ENCODE results near the gene TOX2. TPM values are rescaled to one million over a fixed set of nuclear protein-coding genes. Genes with fewer than 3 reads are reported as not detected.

TOX2 gene
- total RNA-seq, 1 donor from 2014 or later: 0.16 TPM

- H3K4me3 Mint-ChIP-seq (ENCODE audit: unreplicated experiment): no peak overlapping the region
- Histone ChIP-seq H4K20me1 (ENCODE audit: insufficient read depth, low read length) (no peaks in the 10 kb centered on the region), H3K27ac (ENCODE audit: low read depth, low read length) (no peak overlapping the region), H3K27me3 (ENCODE audit: insufficient read depth, low read length) (no peaks in the 10 kb centered on the region), H3K4me2 (ENCODE audit: low read length) (no peak overlapping the region), H3K9ac (ENCODE audit: low read length) (no peak overlapping the region), H3K9me3 (ENCODE audit: insufficient read depth, low read depth, low read length) (no peaks in the 10 kb centered on the region), H3K36me3 (ENCODE audit: insufficient read depth, low read length) (no peaks in the 10 kb centered on the region), H2AFZ (ENCODE audit: low read depth, low read length) (no peak overlapping the region), H3K79me2 (ENCODE audit: insufficient read depth, low read length) (no peaks in the 10 kb centered on the region), H3K4me3 (ENCODE audit: insufficient read depth, low read depth, low read length) (no peak overlapping the region), H3K4me1 (ENCODE audit: insufficient read depth, low read length) (peaks cover 6% of the 10 kb centered on the region)
- peaks cover 5% of the 10 kb centered on the region for H3K4me1 Mint-ChIP-seq (ENCODE audit: low read depth, unreplicated experiment)
- H3K27me3 Mint-ChIP-seq (ENCODE audit: low read depth, unreplicated experiment): peaks cover 33% of the 10 kb centered on the region
- DNase-seq (ENCODE audit: low read depth): no peak
- FAIRE-seq: no peak
- H3K27ac Mint-ChIP-seq (ENCODE audit: unreplicated experiment): no peak overlapping the region
- H3K36me3 Mint-ChIP-seq (ENCODE audit: low read depth, unreplicated experiment): no peaks in the 10 kb centered on the region
- no peaks in the 10 kb centered on the region for H3K9me3 Mint-ChIP-seq (ENCODE audit: unreplicated experiment)
- TF ChIP-seq CTCF (IDR thresholded peaks at IDR 0.05; ENCODE audit: insufficient read depth, low read depth, low read length) (no peak), EZH2 (IDR thresholded peaks at IDR 0.05; ENCODE audit: insufficient read depth, low read length) (no peak)
These were observed 156.4 kb downstream of the TOX2 start for GRCh38 chr20:44071057-44071456.

GRCh38 chr20:44071526-44072111, 157.0 kb downstream of the TOX2 start:
- Mint-ChIP-seq H3K27ac (ENCODE audit: unreplicated experiment) (no peak overlapping the region), H3K4me3 (ENCODE audit: unreplicated experiment) (no peak overlapping the region)
- no peak for DNase-seq (ENCODE audit: low read depth)

More at GRCh38 chr20:44071526-44072111, 157.0 kb downstream of the TOX2 start:
- Histone ChIP-seq H3K27me3 (ENCODE audit: insufficient read depth, low read length) (no peaks in the 10 kb centered on the region), H3K27ac (ENCODE audit: low read depth, low read length) (no peak overlapping the region), H4K20me1 (ENCODE audit: insufficient read depth, low read length) (no peaks in the 10 kb centered on the region), H3K4me3 (ENCODE audit: insufficient read depth, low read depth, low read length) (no peak overlapping the region), H3K36me3 (ENCODE audit: insufficient read depth, low read length) (no peaks in the 10 kb centered on the region), H3K4me2 (ENCODE audit: low read length) (no peak overlapping the region), H2AFZ (ENCODE audit: low read depth, low read length) (no peak overlapping the region), H3K4me1 (ENCODE audit: insufficient read depth, low read length) (peaks cover 6% of the 10 kb centered on the region), H3K9me3 (ENCODE audit: insufficient read depth, low read depth, low read length) (no peaks in the 10 kb centered on the region), H3K79me2 (ENCODE audit: insufficient read depth, low read length) (no peaks in the 10 kb centered on the region), H3K9ac (ENCODE audit: low read length) (no peak overlapping the region)
- Mint-ChIP-seq H3K4me1 (ENCODE audit: low read depth, unreplicated experiment) (peaks cover 5% of the 10 kb centered on the region), H3K27me3 (ENCODE audit: low read depth, unreplicated experiment) (peaks cover 33% of the 10 kb centered on the region), H3K36me3 (ENCODE audit: low read depth, unreplicated experiment) (no peaks in the 10 kb centered on the region), H3K9me3 (ENCODE audit: unreplicated experiment) (no peaks in the 10 kb centered on the region)
- TF ChIP-seq CTCF (IDR thresholded peaks at IDR 0.05; ENCODE audit: insufficient read depth, low read depth, low read length) (no peak), EZH2 (IDR thresholded peaks at IDR 0.05; ENCODE audit: insufficient read depth, low read length) (no peak)
- no peak for FAIRE-seq
